Breast epithelium (tissue), 4 donors: ENCODE results near the gene SOX14. TPM values are rescaled to one million over a fixed set of nuclear protein-coding genes. Genes with fewer than 3 reads are reported as not detected.

Experiments used
- DNase-seq, 2 donors: peaks; one replicate each; pipeline ENCODE4 v3.0.0-alpha.2; 2019; ENCODE audit warnings: low spot score in 2 of 2
- H3K27ac ChIP-seq, 2 donors: fragments of 200-600 bp; sonication (generic) in 1 of 2; one replicate each; pipeline ENCODE4 v1.5.1; 2016 to 2019; ENCODE audit warnings: mild to moderate bottlenecking in 1 of 2
- H3K27me3 ChIP-seq, 2 donors: fragments of 200-600 bp; sonication (generic) in 1 of 2; one replicate each; pipeline versions ENCODE4 v1.5.1 to v1.6.0; 2017 to 2019; ENCODE audit warnings: control low read depth in 1 of 2, mild to moderate bottlenecking in 1 of 2
- H3K36me3 ChIP-seq: fragments of 200-600 bp; one replicate; pipeline ENCODE4 v1.5.1; 2019
- H3K4me1 ChIP-seq, 2 donors: fragments of 200-600 bp; sonication (generic); one replicate each; pipeline ENCODE4 v1.5.1; 2016 to 2019; ENCODE audit warnings: control low read depth in 1 of 2
- H3K4me3 ChIP-seq, 3 donors: fragments of 200-600 bp; sonication (generic); 1 replicate in 2 of 3; 2 replicates in 1 of 3; pipeline ENCODE4 v1.5.1; 2016 to 2019; ENCODE audit warnings: mild to moderate bottlenecking in 3 of 3, moderate library complexity in 2 of 3
- H3K9me3 ChIP-seq, 2 donors: fragments of 200-600 bp; sonication (generic) in 1 of 2; one replicate each; pipeline ENCODE4 v1.5.1; 2016 to 2019; ENCODE audit warnings: control low read depth in 1 of 2
- POLR2A ChIP-seq: fragments of 450-650 bp; IDR thresholded peaks from one replicate; pipeline ENCODE4 v1.6.1; 2016; ENCODE audit warnings: antibody characterized with exemption, mild to moderate bottlenecking, moderate library complexity
- POLR2AphosphoS5 ChIP-seq, 3 donors: sonication (generic); formaldehyde crosslinking; IDR thresholded peaks; one replicate each; pipeline ENCODE4 v1.6.1; 2017; ENCODE audit warnings: antibody characterized with exemption in 3 of 3
- intact Hi-C: fragments of 100-400 bp; cut with DNase I; formaldehyde crosslinking; loops from one replicate; pipeline ENCODE4 v1.15.1; 2023; ENCODE audit warnings: low total_unique reads
- total RNA-seq, 3 donors: library from RNA; depleted of rRNA; stranded (reverse); fragments of >200 nt; gene quantifications; one replicate each; pipeline ENCODE4 v1.1.0, GENCODE V29; 2016
- TF ChIP-seq, protein P1 (sequence below), 3 donors: fragments of 450-650 bp; IDR thresholded peaks; one replicate each; pipeline ENCODE4 v1.5.1; 2016 to 2017; ENCODE audit warnings: antibody characterized with exemption in 3 of 3, mild to moderate bottlenecking in 3 of 3, moderate library complexity in 3 of 3

SOX14 gene
- not detected for total RNA-seq

DNA sequence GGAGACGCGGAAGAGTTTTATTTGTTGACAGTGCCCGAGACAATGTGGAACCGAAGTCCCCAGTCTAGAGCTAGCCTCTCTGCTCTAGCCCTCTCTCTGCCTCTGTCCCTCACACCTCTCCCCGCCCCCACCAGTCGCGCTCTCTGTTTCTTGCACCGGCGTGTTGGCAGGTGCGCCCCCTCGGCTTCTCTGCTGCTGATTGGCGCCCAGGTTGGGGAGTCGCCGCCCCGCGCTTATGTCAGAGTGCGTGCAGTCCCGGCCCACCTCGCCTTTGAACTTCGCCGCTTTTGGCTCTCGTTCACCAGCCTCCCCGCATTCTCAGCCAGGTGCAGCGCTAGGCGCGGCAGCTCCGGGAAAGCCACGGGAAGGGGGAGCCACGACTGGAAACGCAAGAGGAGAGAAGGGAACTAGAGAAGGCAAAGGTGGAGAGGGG lies at the start of gene SOX14:
TSS of gene SOX14 (plus strand) at position 315 of the 433 bp plus-strand sequence. CDS start 470 bp downstream, outside the sequence.
- TF ChIP-seq POLR2AphosphoS5 (IDR thresholded peaks at IDR 0.05), result no peak
- TF ChIP-seq, protein P1, sequence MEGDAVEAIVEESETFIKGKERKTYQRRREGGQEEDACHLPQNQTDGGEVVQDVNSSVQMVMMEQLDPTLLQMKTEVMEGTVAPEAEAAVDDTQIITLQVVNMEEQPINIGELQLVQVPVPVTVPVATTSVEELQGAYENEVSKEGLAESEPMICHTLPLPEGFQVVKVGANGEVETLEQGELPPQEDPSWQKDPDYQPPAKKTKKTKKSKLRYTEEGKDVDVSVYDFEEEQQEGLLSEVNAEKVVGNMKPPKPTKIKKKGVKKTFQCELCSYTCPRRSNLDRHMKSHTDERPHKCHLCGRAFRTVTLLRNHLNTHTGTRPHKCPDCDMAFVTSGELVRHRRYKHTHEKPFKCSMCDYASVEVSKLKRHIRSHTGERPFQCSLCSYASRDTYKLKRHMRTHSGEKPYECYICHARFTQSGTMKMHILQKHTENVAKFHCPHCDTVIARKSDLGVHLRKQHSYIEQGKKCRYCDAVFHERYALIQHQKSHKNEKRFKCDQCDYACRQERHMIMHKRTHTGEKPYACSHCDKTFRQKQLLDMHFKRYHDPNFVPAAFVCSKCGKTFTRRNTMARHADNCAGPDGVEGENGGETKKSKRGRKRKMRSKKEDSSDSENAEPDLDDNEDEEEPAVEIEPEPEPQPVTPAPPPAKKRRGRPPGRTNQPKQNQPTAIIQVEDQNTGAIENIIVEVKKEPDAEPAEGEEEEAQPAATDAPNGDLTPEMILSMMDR (IDR thresholded peaks at IDR 0.05), result no peak
- TF ChIP-seq POLR2A, result no peak
- peaks cover 0 to 11% of the 10 kb centered on the region in 2 donors for H3K4me1 ChIP-seq
- intact Hi-C loops, result no loop called here
- peaks cover 4 to 97% of the 10 kb centered on the region in 2 donors for H3K27me3 ChIP-seq
- H3K9me3 ChIP-seq, result no peaks in the 10 kb centered on the region
- no peak within 1 kb of the TSS for H3K27ac ChIP-seq
- peak in 1 of 2 donors; percentile 50 for DNase-seq
- no peaks in the 10 kb centered on the region for H3K36me3 ChIP-seq
- peak within 1 kb of the TSS in 2 of 3 donors; percentile 38 to 58 for H3K4me3 ChIP-seq

DNA sequence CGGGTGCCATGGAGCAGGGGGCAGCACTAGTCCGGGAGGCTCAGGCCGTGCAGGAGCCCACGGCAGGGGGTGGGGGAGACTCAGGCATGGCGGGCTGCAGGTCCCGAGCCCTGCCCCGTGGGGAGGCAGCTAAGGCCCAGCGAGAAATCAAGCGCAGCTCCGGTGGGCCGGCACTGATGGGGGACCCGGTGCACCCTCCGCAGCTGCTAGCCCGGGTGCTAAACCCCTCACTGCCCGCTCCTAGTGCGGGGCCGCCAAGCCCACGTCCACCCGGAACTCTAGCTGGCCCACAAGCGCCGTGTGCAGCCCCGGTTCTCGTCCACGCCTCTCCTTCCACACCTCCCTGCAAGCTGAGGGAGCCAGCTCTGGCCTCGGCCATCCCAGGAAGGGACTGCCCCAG lies 49.6 kb upstream of the SOX14 start:
- DNase-seq, result no peak
- Histone ChIP-seq H3K36me3 (no peaks in the 10 kb centered on the region), H3K27ac (no peak overlapping the region), H3K27me3 (no peaks in the 10 kb centered on the region), H3K4me1 (no peaks in the 10 kb centered on the region), H3K9me3 (peaks cover 0 to 9% of the 10 kb centered on the region in 2 donors), H3K4me3 (no peak overlapping the region)
- intact Hi-C loops, result no loop called here
- no peak for TF ChIP-seq POLR2A

DNA sequence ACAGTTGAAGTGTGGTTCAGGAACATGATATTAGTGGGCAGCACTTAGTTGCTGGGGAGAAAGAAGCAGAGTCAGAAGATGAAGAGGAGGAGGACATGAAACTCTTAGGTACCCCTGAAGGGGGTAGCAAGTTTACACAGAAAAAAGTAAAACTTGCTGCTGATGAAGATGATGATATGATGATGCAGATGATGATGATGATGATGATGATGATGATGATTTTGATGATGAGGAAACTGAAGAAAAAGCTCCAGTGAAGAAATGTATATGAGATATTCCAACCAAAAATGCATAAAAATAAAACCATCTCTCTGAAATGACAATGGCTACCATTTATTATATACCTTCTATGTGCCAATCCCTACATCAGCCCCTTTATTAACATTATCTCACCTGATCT lies 39.9 kb upstream of the SOX14 start:
- no peak overlapping the region for H3K4me3 ChIP-seq
- H3K36me3 ChIP-seq, result no peaks in the 10 kb centered on the region
- no peaks in the 10 kb centered on the region for H3K4me1 ChIP-seq
- DNase-seq, result no peak
- no peaks in the 10 kb centered on the region for H3K27me3 ChIP-seq
- intact Hi-C loops, result no loop called here
- no peak overlapping the region for H3K27ac ChIP-seq
- H3K9me3 ChIP-seq, result peaks cover 0 to 15% of the 10 kb centered on the region in 2 donors
- no peak for TF ChIP-seq POLR2A
- TF ChIP-seq POLR2AphosphoS5 (IDR thresholded peaks at IDR 0.05), result no peak
- TF ChIP-seq, protein P1 (IDR thresholded peaks at IDR 0.05), result no peak

DNA sequence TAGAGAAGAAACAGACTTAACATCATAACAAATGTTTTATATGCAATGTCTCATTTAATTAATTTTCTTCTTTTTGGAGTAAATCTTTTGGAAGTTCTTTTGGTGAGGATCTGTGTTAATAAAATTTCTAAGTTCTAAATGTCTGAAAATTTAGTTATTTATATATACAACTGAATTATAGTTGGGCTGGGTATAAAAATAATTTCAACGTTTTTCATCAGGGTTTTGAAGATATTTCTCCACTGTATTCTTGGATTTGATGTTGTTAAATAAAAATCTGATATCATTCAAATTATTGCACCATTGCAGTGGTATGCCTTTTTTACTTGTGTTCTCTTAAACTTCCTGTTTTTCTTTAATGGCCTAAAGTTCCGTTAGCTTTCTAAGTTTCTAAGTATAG lies 26.9 kb upstream of the SOX14 start:
- TF ChIP-seq POLR2A, result no peak
- TF ChIP-seq POLR2AphosphoS5 (IDR thresholded peaks at IDR 0.05), result no peak
- TF ChIP-seq, protein P1 (IDR thresholded peaks at IDR 0.05), result no peak
- H3K4me3 ChIP-seq, result no peak overlapping the region
- intact Hi-C loops, result no loop called here
- no peaks in the 10 kb centered on the region for H3K36me3 ChIP-seq
- H3K9me3 ChIP-seq, result peaks cover 0 to 12% of the 10 kb centered on the region in 2 donors
- H3K27me3 ChIP-seq, result no peaks in the 10 kb centered on the region
- H3K27ac ChIP-seq, result no peak overlapping the region
- DNase-seq, result no peak
- H3K4me1 ChIP-seq, result no peaks in the 10 kb centered on the region

DNA sequence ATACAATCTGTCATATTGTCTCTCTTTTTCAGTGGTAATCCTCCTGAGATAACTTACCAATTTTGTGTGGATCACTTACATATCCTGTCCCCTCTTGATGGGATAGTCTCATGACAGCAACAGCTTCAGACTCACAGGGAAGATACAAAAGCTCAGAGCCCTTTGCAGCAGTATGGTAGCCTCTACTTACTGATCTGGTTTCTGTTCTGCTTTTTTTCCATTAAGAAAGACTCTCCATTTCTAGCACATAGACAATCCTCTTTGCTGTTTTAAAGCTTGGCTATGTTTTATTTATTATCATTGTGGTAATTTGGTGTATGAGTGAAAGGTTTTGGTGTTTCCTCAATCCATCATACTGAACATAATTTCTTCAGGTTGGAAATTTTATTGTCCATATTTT lies 25.4 kb upstream of the SOX14 start:
- H3K4me1 ChIP-seq, result no peaks in the 10 kb centered on the region
- intact Hi-C loops, result no loop called here
- H3K4me3 ChIP-seq, result no peak overlapping the region
- peaks cover 0 to 12% of the 10 kb centered on the region in 2 donors for H3K9me3 ChIP-seq
- no peaks in the 10 kb centered on the region for H3K27me3 ChIP-seq
- no peak for DNase-seq
- TF ChIP-seq, protein P1 (IDR thresholded peaks at IDR 0.05), result no peak
- H3K36me3 ChIP-seq, result no peaks in the 10 kb centered on the region
- no peak overlapping the region for H3K27ac ChIP-seq

DNA sequence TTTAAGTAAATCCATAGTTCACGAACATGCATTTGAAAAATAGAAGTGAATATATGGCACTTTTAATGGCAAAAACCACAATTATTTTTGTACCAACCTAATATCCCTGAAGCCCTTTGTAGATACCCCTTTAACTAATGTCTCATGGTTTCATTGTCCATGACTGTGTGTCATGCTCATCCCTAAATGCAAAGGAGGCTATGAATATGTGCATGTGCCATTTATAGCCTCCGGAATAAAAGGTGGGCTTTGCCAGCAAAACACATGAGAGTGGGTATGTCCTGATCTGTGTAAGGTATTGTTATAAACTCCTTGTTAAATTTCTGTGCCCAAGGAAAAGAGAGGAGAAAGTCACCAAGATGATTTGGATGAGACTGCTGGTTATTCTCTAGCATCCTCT lies 20.5 kb upstream of the SOX14 start:
- no peak for DNase-seq
- Histone ChIP-seq H3K4me3 (no peak overlapping the region), H3K27me3 (peaks cover 0 to 25% of the 10 kb centered on the region in 2 donors), H3K9me3 (no peaks in the 10 kb centered on the region), H3K36me3 (no peaks in the 10 kb centered on the region), H3K4me1 (no peaks in the 10 kb centered on the region), H3K27ac (no peak overlapping the region)
- no peak for TF ChIP-seq POLR2AphosphoS5 (IDR thresholded peaks at IDR 0.05)
- no peak for TF ChIP-seq POLR2A
- TF ChIP-seq, protein P1 (IDR thresholded peaks at IDR 0.05), result no peak
- intact Hi-C loops, result no loop called here
